SK-N-DZ (cell line): ENCODE data around the gene TMEM117.
"Not testable (repeated sequence)": the region's sequence is repeated elsewhere in the genome, so short reads cannot be mapped to it uniquely, and the experiment has no call there.

Experiments used
- DNase-seq: peaks from one replicate; pipeline ENCODE4 v3.0.0-alpha.2; 2015; ENCODE audit warnings: low spot score

TMEM117 gene

GRCh38 chr12:43840338-43840737 lies 4.5 kb downstream of the TMEM117 start:
- no peak for DNase-seq

- no peak for DNase-seq
These were observed 5.4 kb downstream of the TMEM117 start for GRCh38 chr12:43841253-43841652.

GRCh38 chr12:43842259-43842658 lies 6.4 kb downstream of the TMEM117 start:
- DNase-seq, result no peak

- DNase-seq, result not testable (repeated sequence)
These were observed 11.7 kb downstream of the TMEM117 start for GRCh38 chr12:43847425-43848225.

- no peak for DNase-seq
These were observed 12.3 kb downstream of the TMEM117 start for GRCh38 chr12:43848226-43848507.

GRCh38 chr12:43848786-43849185 lies 12.9 kb downstream of the TMEM117 start:
- no peak for DNase-seq

- no peak for DNase-seq
These were observed 16.9 kb downstream of the TMEM117 start for GRCh38 chr12:43852744-43853143.

- DNase-seq, result no peak
These were observed 21.1 kb downstream of the TMEM117 start for GRCh38 chr12:43856972-43857371.

GRCh38 chr12:43858096-43858495 lies 22.2 kb downstream of the TMEM117 start:
- no peak for DNase-seq

- no peak for DNase-seq
These were observed 23.1 kb downstream of the TMEM117 start for GRCh38 chr12:43858991-43859390.

- DNase-seq, result peak; percentile 16
These were observed 25.3 kb downstream of the TMEM117 start for GRCh38 chr12:43861015-43861839.

- DNase-seq, result peak; percentile 65
These were observed 25.9 kb downstream of the TMEM117 start for GRCh38 chr12:43861840-43862150.

- no peak for DNase-seq
These were observed 28.0 kb downstream of the TMEM117 start for GRCh38 chr12:43863770-43864366.

- not testable (repeated sequence) for DNase-seq
These were observed 28.7 kb downstream of the TMEM117 start for GRCh38 chr12:43864557-43864956.

- DNase-seq, result no peak
These were observed 33.3 kb downstream of the TMEM117 start for GRCh38 chr12:43869184-43869583.

GRCh38 chr12:43869765-43870164 lies 33.9 kb downstream of the TMEM117 start:
- not testable (repeated sequence) for DNase-seq

GRCh38 chr12:43871258-43871657 lies 35.4 kb downstream of the TMEM117 start:
- not testable (repeated sequence) for DNase-seq

GRCh38 chr12:43872396-43872795 lies 36.5 kb downstream of the TMEM117 start:
- no peak for DNase-seq

GRCh38 chr12:43878050-43878449 lies 42.2 kb downstream of the TMEM117 start:
- no peak for DNase-seq

GRCh38 chr12:43880547-43880946 lies 44.7 kb downstream of the TMEM117 start:
- DNase-seq, result no peak

GRCh38 chr12:43882578-43883178 lies 46.8 kb downstream of the TMEM117 start:
- peak; percentile 64 for DNase-seq

GRCh38 chr12:43883311-43883710 lies 47.4 kb downstream of the TMEM117 start:
- no peak for DNase-seq
